Measurements from ENCODE around the gene SMCO4. TPM values are rescaled to one million over a fixed set of nuclear protein-coding genes. Genes with fewer than 3 reads are reported as not detected.

The SMCO4 gene
- total and polyA plus RNA-seq, 2 of the 8 experiments (the other 6 are each of a cell fraction or from before 2014, with no cell fraction given) = 33.2 to 53.9 TPM

- H2BK120ac ChIP-seq (replicated peaks; ENCODE audit: low read depth, low read length) = no peak overlapping the region
- H3K18ac ChIP-seq (ENCODE audit: extremely low read depth, low read length) = no peak overlapping the region
- H3K4me2 ChIP-seq (ENCODE audit: insufficient read depth in 1 of 2, low read depth in 2 of 2, low read length in 2 of 2) = no peak overlapping the region
- no peak for DNase-seq (ENCODE audit: low read depth in 1 of 2, low spot score in 2 of 2)
- H2AK5ac ChIP-seq (ENCODE audit: low read depth, low read length) = no peak overlapping the region
- H3K27ac ChIP-seq (ENCODE audit: low read depth, low read length) = no peak overlapping the region
- H3K79me2 ChIP-seq (ENCODE audit: control insufficient read depth in 1 of 2, insufficient read depth in 2 of 2, low read length in 2 of 2) = no peaks in the 10 kb centered on the region
- H2BK12ac ChIP-seq (ENCODE audit: low read depth, low read length) = 0 out of 2 replicates have a peak overlapping the region, but pooled peaks have one; percentile 39
- no peak overlapping the region for H3K4me3 ChIP-seq (ENCODE audit: extremely low read depth in 1 of 4, insufficient read depth in 2 of 4, low read depth in 3 of 4, low read length in 4 of 4)
- no peak overlapping the region for H3K14ac ChIP-seq (ENCODE audit: insufficient read length)
- POLR2A ChIA-PET (ENCODE audit: partially characterized antibody) = interaction anchor here (1.2 kb wide), 1 partner anchor 29 kb away, joined by 3 read pairs; no protein-coding TSS in a partner anchor
- H4K20me1 ChIP-seq (replicated peaks in 1 of 2; ENCODE audit: control insufficient read depth in 1 of 2, insufficient read depth in 2 of 2, low read length in 2 of 2) = no peaks in the 10 kb centered on the region
- 97% methylated on average over 4 of the region's 4 CpGs; no CpG with 5 or more reads in 1 of the 2 experiments for WGBS, 2 experiments (ENCODE audit: extremely low coverage in 1 of 2, insufficient coverage in 1 of 2, insufficient read length in 1 of 2, insufficient replicate concordance in 2 of 2, low coverage in 1 of 2, low lambda C conversion rate in 2 of 2, missing lambda C conversion rate in 1 of 2)
- no peak overlapping the region for H3K9ac ChIP-seq (replicated peaks in 1 of 4; ENCODE audit: extremely low read depth in 1 of 4, low read depth in 3 of 4, low read length in 3 of 4)
- H4K8ac ChIP-seq (ENCODE audit: extremely low read depth, insufficient read depth, low read length) = no peak overlapping the region
- no peak for FAIRE-seq
- H3K4me1 ChIP-seq (replicated peaks in 1 of 4; ENCODE audit: control insufficient read depth in 3 of 4, insufficient read depth in 4 of 4, low read length in 3 of 4) = no peaks in the 10 kb centered on the region
- no peak overlapping the region for H2BK20ac ChIP-seq (ENCODE audit: low read length)
- no peak overlapping the region for H4K5ac ChIP-seq (ENCODE audit: insufficient read length, low read depth, low read length)
- H2BK15ac ChIP-seq (ENCODE audit: low read length) = no peak overlapping the region
- peak overlapping the region; percentile 13; the same call in 1 of the 2 replicates for H2AFZ ChIP-seq (ENCODE audit: low read length)
- H3K4ac ChIP-seq (replicated peaks; ENCODE audit: insufficient read length, low read depth, low read length) = no peak overlapping the region
- no peak overlapping the region for H2BK5ac ChIP-seq (ENCODE audit: low read depth, low read length)
- no peaks in the 10 kb centered on the region for H3K36me3 ChIP-seq (ENCODE audit: control insufficient read depth in 2 of 4, insufficient read depth in 4 of 4, low read length in 3 of 4)
- no peaks in the 10 kb centered on the region for H3K27me3 ChIP-seq (replicated peaks in 1 of 4; ENCODE audit: control insufficient read depth in 3 of 4, extremely low read depth in 1 of 4, insufficient read depth in 3 of 4, low read length in 3 of 4)
- CTCF ChIA-PET (ENCODE audit: partially characterized antibody) = interaction anchor here (1.0 kb wide), 1 partner anchor 10 kb away, joined by 3 read pairs; no protein-coding TSS in a partner anchor
- H3K56ac ChIP-seq (replicated peaks; ENCODE audit: insufficient read length, low read depth, low read length) = no peak overlapping the region
- no peaks in the 10 kb centered on the region for H3K23me2 ChIP-seq (ENCODE audit: low read depth, low read length)
- no peak overlapping the region for H3K23ac ChIP-seq (ENCODE audit: insufficient read length)
- peak overlapping the region; percentile 55 for H4K91ac ChIP-seq (replicated peaks; ENCODE audit: insufficient read length, low read length)
- no peaks in the 10 kb centered on the region for H3K9me3 ChIP-seq (ENCODE audit: insufficient read depth in 2 of 2, low read depth in 1 of 2, low read length in 1 of 2)
- no peaks in the 10 kb centered on the region for H3K79me1 ChIP-seq (ENCODE audit: low read depth, low read length)
- TF ChIP-seq RNF2 (IDR thresholded peaks at IDR 0.05; ENCODE audit: borderline replicate concordance, low read depth, low read length, missing control alignments, poor library complexity, severe bottlenecking) (no peak), KDM1A (IDR thresholded peaks at IDR 0.05; ENCODE audit: borderline replicate concordance, low read length) (no peak), GTF2F1 (IDR thresholded peaks at IDR 0.05; ENCODE audit: borderline replicate concordance, low read depth, low read length) (no peak), CTCF (IDR thresholded peaks at IDR 0.05; ENCODE audit: control extremely low read depth in 1 of 3, insufficient read depth in 1 of 3, low read depth in 1 of 3, low read length in 3 of 3) (no peak), MAFK (IDR thresholded peaks at IDR 0.05; ENCODE audit: low read depth, low read length) (no peak), SIRT6 (IDR thresholded peaks at IDR 0.05; ENCODE audit: low read length) (no peak), BCL11A (IDR thresholded peaks at IDR 0.05; ENCODE audit: low read depth in 2 of 2, low read length in 2 of 2) (no peak), POLR2AphosphoS5 (IDR thresholded peaks at IDR 0.05; ENCODE audit: low read depth, low read length) (no peak), ATF3 (IDR thresholded peaks at IDR 0.05; ENCODE audit: insufficient read depth, low read depth, low read length) (no peak), CEBPB (IDR thresholded peaks at IDR 0.05; ENCODE audit: low read depth, low read length) (no peak), KDM5A (IDR thresholded peaks at IDR 0.05; ENCODE audit: low read length) (no peak)
Observed at GRCh38 chr11:93467054-93467453, 76.1 kb downstream of the SMCO4 start.
